Fibroblast of lung (primary cell): ENCODE results near the gene CLMP. TPM values are rescaled to one million over a fixed set of nuclear protein-coding genes. Genes with fewer than 3 reads are reported as not detected.
A peak's percentile ranks its signal among the peaks of the same experiment; 100 is the strongest.

Experiments used
- DNase-seq, 2 donors: peaks; one replicate each; pipeline versions ENCODE4 v3.0.0 to v3.0.0-alpha.2; 2010; ENCODE audit warnings: low read depth in 2 of 2
- H2AFZ ChIP-seq: 2 replicates; pipeline ENCODE4 v1.5.1; 2012; ENCODE audit warnings: low read length, control low read depth, inconsistent platforms
- H3K27ac ChIP-seq: 2 replicates; pipeline ENCODE4 v1.5.1; 2011; ENCODE audit warnings: low read length, control low read depth; ENCODE audit not compliant: insufficient read depth
- H3K27me3 ChIP-seq: 2 replicates; pipeline ENCODE4 v1.5.1; 2011; ENCODE audit warnings: mild to moderate bottlenecking, low read length; ENCODE audit not compliant: control insufficient read depth, insufficient read depth
- H3K36me3 ChIP-seq: 2 replicates; pipeline ENCODE4 v1.5.1; 2011; ENCODE audit warnings: low read length; ENCODE audit not compliant: control insufficient read depth, insufficient read depth
- H3K4me1 ChIP-seq: 2 replicates; pipeline ENCODE4 v1.5.1; 2011; ENCODE audit warnings: low read length; ENCODE audit not compliant: control insufficient read depth, insufficient read depth; ENCODE audit errors: extremely low read depth
- H3K4me2 ChIP-seq: 2 replicates; pipeline ENCODE4 v1.5.1; 2011; ENCODE audit warnings: low read length, control low read depth; ENCODE audit not compliant: insufficient read depth; ENCODE audit errors: extremely low read depth
- H3K4me3 ChIP-seq, 4 experiments: fragments of 200-600 bp in 1 of 4; sonication (generic) in 1 of 4; replicated peaks in 1 of 4; 2 replicates each; pipeline ENCODE4 v1.5.1; 2011 to 2016; ENCODE audit warnings: low read length in 4 of 4, low read depth in 3 of 4, mild to moderate bottlenecking in 3 of 4, control low read depth in 2 of 4, inconsistent platforms in 1 of 4, mixed read lengths in 1 of 4; ENCODE audit not compliant: insufficient read depth in 1 of 4; ENCODE audit errors: control extremely low read depth in 1 of 4
- H3K79me2 ChIP-seq: 2 replicates; pipeline ENCODE4 v1.5.1; 2012; ENCODE audit warnings: mild to moderate bottlenecking, low read length, inconsistent platforms; ENCODE audit not compliant: control insufficient read depth, insufficient read depth
- H3K9ac ChIP-seq: 2 replicates; pipeline ENCODE4 v1.5.1; 2011; ENCODE audit warnings: mild to moderate bottlenecking, low read length, control low read depth; ENCODE audit not compliant: insufficient read depth
- H3K9me3 ChIP-seq: 2 replicates; pipeline ENCODE4 v1.5.1; 2012; ENCODE audit warnings: low read depth, low read length; ENCODE audit not compliant: control insufficient read depth, insufficient read depth
- H4K20me1 ChIP-seq: 2 replicates; pipeline ENCODE4 v1.5.1; 2011; ENCODE audit warnings: low read length; ENCODE audit not compliant: control insufficient read depth, insufficient read depth; ENCODE audit errors: extremely low read depth
- EZH2 ChIP-seq: IDR thresholded peaks from 2 replicates; pipeline ENCODE4 v1.5.1; 2012; ENCODE audit warnings: low read length, control low read depth, mild to moderate bottlenecking; ENCODE audit errors: missing control alignments
- polyA plus RNA-seq, 2 donors: library from polyadenylated mRNA; depleted of rRNA in 1 of 2; stranded (reverse) in 1 of 2; unstranded in 1 of 2; fragments of >200 nt; gene quantifications; 2 replicates each; pipeline ENCODE4 v1.2.1, GENCODE V29; 2011 to 2012; ENCODE audit warnings: missing spikeins in 1 of 2
- total RNA-seq: library from RNA; depleted of rRNA; stranded (reverse); fragments of >200 nt; gene quantifications from 2 replicates; pipeline ENCODE4 v1.2.1, GENCODE V29; 2014
- TF ChIP-seq, protein P1 (sequence below), 2 donors: IDR thresholded peaks in 1 of 2; conservative IDR thresholded peaks in 1 of 2; 1 replicate in 1 of 2; 2 replicates in 1 of 2; pipeline ENCODE4 v1.5.1; 2011 to 2012; ENCODE audit warnings: low read length in 2 of 2, control low read depth in 1 of 2, inconsistent platforms in 1 of 2, low read depth in 1 of 2, mild to moderate bottlenecking in 1 of 2

The CLMP gene
- total and polyA plus RNA-seq, 2 donors (not counting 1 experiment from before 2014, with no cell fraction given) = 107 to 243 TPM

DNA sequence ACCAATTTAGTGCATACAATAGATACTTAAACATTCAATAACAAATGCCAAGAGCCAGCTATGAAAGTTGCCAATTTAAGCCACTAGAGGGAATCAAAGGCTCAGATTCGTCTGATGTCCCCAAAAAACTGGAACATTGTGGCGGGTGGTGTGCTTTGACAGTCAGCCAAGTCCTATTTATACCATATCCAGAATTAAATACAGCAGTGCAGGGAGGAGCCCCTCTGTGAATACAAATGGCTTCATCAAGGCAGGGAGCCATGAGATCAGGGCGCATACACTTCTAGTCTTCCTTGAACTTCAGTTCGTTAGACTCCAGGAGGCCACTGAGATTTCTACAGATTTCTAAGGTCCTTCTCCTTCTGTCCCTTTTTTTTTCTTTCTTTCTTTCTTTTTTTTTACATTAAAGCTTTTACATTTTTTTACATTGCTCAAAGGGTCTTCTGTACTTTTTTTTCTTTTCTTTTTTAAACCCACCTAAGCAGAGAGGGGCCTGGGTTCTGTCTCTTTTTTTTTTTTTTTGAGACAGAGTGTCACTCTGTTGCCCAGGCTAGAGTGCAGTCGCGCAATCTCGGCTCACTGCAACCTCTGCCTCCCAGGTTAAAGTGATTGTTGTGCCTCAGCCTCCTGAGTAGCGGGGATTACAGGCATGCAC is 91.6 kb downstream of the CLMP start:
- H3K4me2 ChIP-seq = no peak overlapping the region
- TF ChIP-seq, protein P1, sequence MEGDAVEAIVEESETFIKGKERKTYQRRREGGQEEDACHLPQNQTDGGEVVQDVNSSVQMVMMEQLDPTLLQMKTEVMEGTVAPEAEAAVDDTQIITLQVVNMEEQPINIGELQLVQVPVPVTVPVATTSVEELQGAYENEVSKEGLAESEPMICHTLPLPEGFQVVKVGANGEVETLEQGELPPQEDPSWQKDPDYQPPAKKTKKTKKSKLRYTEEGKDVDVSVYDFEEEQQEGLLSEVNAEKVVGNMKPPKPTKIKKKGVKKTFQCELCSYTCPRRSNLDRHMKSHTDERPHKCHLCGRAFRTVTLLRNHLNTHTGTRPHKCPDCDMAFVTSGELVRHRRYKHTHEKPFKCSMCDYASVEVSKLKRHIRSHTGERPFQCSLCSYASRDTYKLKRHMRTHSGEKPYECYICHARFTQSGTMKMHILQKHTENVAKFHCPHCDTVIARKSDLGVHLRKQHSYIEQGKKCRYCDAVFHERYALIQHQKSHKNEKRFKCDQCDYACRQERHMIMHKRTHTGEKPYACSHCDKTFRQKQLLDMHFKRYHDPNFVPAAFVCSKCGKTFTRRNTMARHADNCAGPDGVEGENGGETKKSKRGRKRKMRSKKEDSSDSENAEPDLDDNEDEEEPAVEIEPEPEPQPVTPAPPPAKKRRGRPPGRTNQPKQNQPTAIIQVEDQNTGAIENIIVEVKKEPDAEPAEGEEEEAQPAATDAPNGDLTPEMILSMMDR (conservative IDR thresholded peaks at IDR 0.05 in 1 of 2, IDR thresholded peaks at IDR 0.05 in 1 of 2; ENCODE audit: low read depth in 1 of 2, low read length in 2 of 2) = peak; percentile 71 to 73
- no peak for TF ChIP-seq EZH2
- no peaks in the 10 kb centered on the region for H3K9me3 ChIP-seq
- no peak overlapping the region for H3K4me3 ChIP-seq
- H3K36me3 ChIP-seq = no peaks in the 10 kb centered on the region
- DNase-seq = peak; percentile 61 to 91
- no peaks in the 10 kb centered on the region for H4K20me1 ChIP-seq
- no peak overlapping the region for H3K9ac ChIP-seq
- H2AFZ ChIP-seq = no peak overlapping the region
- H3K79me2 ChIP-seq = peaks cover 14% of the 10 kb centered on the region
- no peaks in the 10 kb centered on the region for H3K27me3 ChIP-seq
- H3K27ac ChIP-seq = no peak overlapping the region
- peaks cover 7% of the 10 kb centered on the region for H3K4me1 ChIP-seq

DNA sequence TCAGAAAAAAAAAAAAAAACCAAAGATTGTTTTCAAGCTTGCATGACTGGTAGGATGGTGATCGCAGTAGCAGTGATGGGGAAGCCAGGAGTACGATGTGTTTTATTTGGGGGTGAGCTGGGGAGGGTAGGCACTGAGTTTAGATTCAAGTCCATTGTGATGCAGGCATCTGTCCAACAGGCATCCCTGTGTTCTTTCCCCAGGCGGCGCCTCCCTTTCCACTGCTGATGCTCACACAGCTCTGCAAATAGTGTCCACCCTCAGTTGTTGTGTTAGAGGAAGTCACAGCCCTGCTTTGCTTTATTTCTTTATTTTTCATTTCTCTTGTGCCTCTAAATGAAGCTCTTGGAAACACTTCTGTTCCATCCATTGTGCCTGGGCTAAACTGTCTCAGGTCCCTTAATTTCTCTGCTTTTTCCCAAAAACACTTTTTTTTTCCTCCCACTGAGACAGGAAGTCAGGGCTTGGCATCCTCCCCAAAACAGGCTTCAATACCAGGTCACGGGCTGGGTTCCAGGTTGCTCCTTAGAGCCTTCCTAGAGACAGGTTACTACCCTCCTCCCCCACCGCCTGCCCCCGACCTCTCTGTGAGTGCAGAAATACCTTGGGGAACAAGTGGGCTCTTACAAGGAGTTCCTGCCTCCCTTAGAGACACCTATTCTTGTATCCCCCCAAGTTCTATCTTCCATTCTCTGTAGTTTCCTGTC is 94.5 kb downstream of the CLMP start:
- H3K4me3 ChIP-seq = no peak overlapping the region
- peaks cover 3% of the 10 kb centered on the region for H3K4me1 ChIP-seq
- no peaks in the 10 kb centered on the region for H4K20me1 ChIP-seq
- TF ChIP-seq, protein P1 (conservative IDR thresholded peaks at IDR 0.05 in 1 of 2, IDR thresholded peaks at IDR 0.05 in 1 of 2; ENCODE audit: low read depth in 1 of 2, low read length in 2 of 2) = no peak
- TF ChIP-seq EZH2 = no peak
- H3K27ac ChIP-seq = no peak overlapping the region
- peaks cover 6% of the 10 kb centered on the region for H3K36me3 ChIP-seq
- no peaks in the 10 kb centered on the region for H3K9me3 ChIP-seq
- H3K79me2 ChIP-seq = peaks cover 6% of the 10 kb centered on the region
- DNase-seq = peak in 1 of 2 donors; percentile 35
- no peak overlapping the region for H3K9ac ChIP-seq
- H2AFZ ChIP-seq = no peak overlapping the region
- no peaks in the 10 kb centered on the region for H3K27me3 ChIP-seq
- no peak overlapping the region for H3K4me2 ChIP-seq

DNA sequence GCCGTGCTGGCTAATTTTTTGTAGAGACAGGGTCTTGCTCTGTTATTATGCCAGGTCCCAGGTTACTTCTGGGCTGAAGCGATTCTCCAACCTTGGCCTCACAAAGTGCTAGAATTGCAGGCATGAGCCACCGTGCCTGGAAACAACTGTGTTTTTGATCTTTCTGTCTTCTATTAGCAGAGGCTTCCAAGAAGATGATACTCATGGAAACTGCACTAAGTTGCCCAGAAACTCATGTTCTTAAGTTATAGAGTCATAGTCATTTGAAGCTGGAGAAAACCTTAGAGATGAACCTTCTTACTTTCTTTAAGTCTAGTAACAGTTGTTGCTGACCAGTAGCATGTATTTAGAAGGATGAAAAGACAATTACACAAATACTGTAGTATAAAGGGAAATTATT is 96.1 kb downstream of the CLMP start:
- no peak overlapping the region for H2AFZ ChIP-seq
- TF ChIP-seq EZH2 = no peak
- TF ChIP-seq, protein P1 (conservative IDR thresholded peaks at IDR 0.05 in 1 of 2, IDR thresholded peaks at IDR 0.05 in 1 of 2; ENCODE audit: low read depth in 1 of 2, low read length in 2 of 2) = no peak
- no peak overlapping the region for H3K9ac ChIP-seq
- no peaks in the 10 kb centered on the region for H3K27me3 ChIP-seq
- H3K4me3 ChIP-seq = no peak overlapping the region
- no peaks in the 10 kb centered on the region for H3K9me3 ChIP-seq
- no peaks in the 10 kb centered on the region for H4K20me1 ChIP-seq
- no peak for DNase-seq
- H3K79me2 ChIP-seq = peaks cover 2% of the 10 kb centered on the region
- no peak overlapping the region for H3K27ac ChIP-seq
- peaks cover 9% of the 10 kb centered on the region for H3K36me3 ChIP-seq
- no peak overlapping the region for H3K4me2 ChIP-seq
- H3K4me1 ChIP-seq = peaks cover 3% of the 10 kb centered on the region
